DOHH2 (cell line): ENCODE measurements around the gene EEFSEC.

Source experiments
- H3F3A ChIP-seq: fragments of 200-600 bp; sonication (generic), shearing (Covaris generic); 2 replicates; pipeline ENCODE4 v1.6.0; 2016; ENCODE audit warnings: antibody characterized with exemption, mild to moderate bottlenecking; ENCODE audit not compliant: control insufficient read depth, insufficient read depth
- H3K27ac ChIP-seq: fragments of 200-600 bp; sonication (generic); 2 replicates; pipeline ENCODE4 v1.5.1; 2014; ENCODE audit warnings: low read depth, mild to moderate bottlenecking, low read length, moderate library complexity
- H3K27me3 ChIP-seq: fragments of 200-600 bp; sonication (generic); 2 replicates; pipeline ENCODE4 v1.6.1; 2014; ENCODE audit warnings: mild to moderate bottlenecking, low read length, mixed read lengths; ENCODE audit not compliant: control insufficient read depth
- H3K36me3 ChIP-seq: fragments of 200-600 bp; sonication (generic); 2 replicates; pipeline ENCODE4 v1.6.1; 2014; ENCODE audit warnings: mild to moderate bottlenecking, low read length, moderate library complexity, mixed read lengths; ENCODE audit not compliant: control insufficient read depth
- H3K4me1 ChIP-seq: fragments of 200-600 bp; sonication (generic); 2 replicates; pipeline ENCODE4 v1.6.1; 2014; ENCODE audit warnings: mild to moderate bottlenecking, low read length, mixed read lengths; ENCODE audit not compliant: control insufficient read depth
- H3K4me2 ChIP-seq: fragments of 200-600 bp; sonication (generic); 2 replicates; pipeline ENCODE4 v1.6.0; 2014; ENCODE audit warnings: mild to moderate bottlenecking, low read length, moderate library complexity
- H3K4me3 ChIP-seq: fragments of 200-600 bp; sonication (generic); 2 replicates; pipeline ENCODE4 v1.5.1; 2014; ENCODE audit warnings: mild to moderate bottlenecking, low read length, mixed read lengths
- H3K79me2 ChIP-seq: fragments of 200-600 bp; sonication (generic); 2 replicates; pipeline ENCODE4 v1.6.1; 2014; ENCODE audit warnings: mild to moderate bottlenecking, low read length, mixed read lengths; ENCODE audit not compliant: control insufficient read depth
- H3K9me2 ChIP-seq: fragments of 200-600 bp; sonication (generic); replicated peaks from 2 replicates; pipeline ENCODE4 v1.6.1; 2014; ENCODE audit warnings: mild to moderate bottlenecking, low read length, mixed read lengths; ENCODE audit not compliant: control insufficient read depth
- H3K9me3 ChIP-seq: fragments of 200-600 bp; sonication (generic); 2 replicates; pipeline ENCODE4 v1.6.1; 2014; ENCODE audit warnings: antibody characterized with exemption, low read length, mixed read lengths; ENCODE audit not compliant: control insufficient read depth, insufficient read depth
- H4K20me1 ChIP-seq: fragments of 200-600 bp; sonication (generic); 2 replicates; pipeline ENCODE4 v1.6.0; 2014; ENCODE audit warnings: low read depth, mild to moderate bottlenecking, antibody characterized with exemption, low read length, moderate library complexity; ENCODE audit not compliant: control insufficient read depth, insufficient read depth
- EZH2phosphoT487 ChIP-seq: fragments of 200-600 bp; sonication (generic); IDR thresholded peaks from 2 replicates; pipeline ENCODE4 v1.6.1; 2017; ENCODE audit warnings: borderline replicate concordance, mild to moderate bottlenecking, antibody characterized with exemption, low read length, moderate library complexity, mixed read lengths
- TF ChIP-seq, protein P1 (sequence below): fragments of 200-600 bp; sonication (generic); IDR thresholded peaks from one replicate; pipeline ENCODE4 v1.5.1; 2014; ENCODE audit warnings: antibody characterized with exemption, mild to moderate bottlenecking, low read depth, low read length; ENCODE audit not compliant: poor library complexity, severe bottlenecking

Gene EEFSEC

DNA sequence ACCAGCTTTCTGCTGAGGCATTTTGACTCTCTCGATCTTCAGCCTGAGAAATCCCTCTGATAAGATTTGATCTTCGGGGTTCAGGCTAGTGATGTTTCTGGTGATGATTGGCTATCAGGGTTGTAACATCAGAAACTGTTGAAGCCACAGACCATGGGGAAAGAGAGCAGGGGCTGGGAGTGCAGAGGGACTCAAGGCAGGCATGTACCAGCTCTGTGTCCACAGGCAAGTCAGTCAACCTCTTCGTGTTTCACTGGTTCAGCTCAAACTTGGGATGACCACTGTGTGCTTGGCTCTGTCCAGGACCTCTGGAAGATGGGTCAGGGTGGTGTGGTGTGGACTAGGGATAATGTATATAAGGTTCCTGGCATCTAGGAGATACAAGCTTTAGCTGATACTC, 116.5 kb downstream of the EEFSEC start:
- no peaks in the 10 kb centered on the region for H3K9me3 ChIP-seq
- no peaks in the 10 kb centered on the region for H3K36me3 ChIP-seq
- no peak for TF ChIP-seq EZH2phosphoT487
- TF ChIP-seq, protein P1, sequence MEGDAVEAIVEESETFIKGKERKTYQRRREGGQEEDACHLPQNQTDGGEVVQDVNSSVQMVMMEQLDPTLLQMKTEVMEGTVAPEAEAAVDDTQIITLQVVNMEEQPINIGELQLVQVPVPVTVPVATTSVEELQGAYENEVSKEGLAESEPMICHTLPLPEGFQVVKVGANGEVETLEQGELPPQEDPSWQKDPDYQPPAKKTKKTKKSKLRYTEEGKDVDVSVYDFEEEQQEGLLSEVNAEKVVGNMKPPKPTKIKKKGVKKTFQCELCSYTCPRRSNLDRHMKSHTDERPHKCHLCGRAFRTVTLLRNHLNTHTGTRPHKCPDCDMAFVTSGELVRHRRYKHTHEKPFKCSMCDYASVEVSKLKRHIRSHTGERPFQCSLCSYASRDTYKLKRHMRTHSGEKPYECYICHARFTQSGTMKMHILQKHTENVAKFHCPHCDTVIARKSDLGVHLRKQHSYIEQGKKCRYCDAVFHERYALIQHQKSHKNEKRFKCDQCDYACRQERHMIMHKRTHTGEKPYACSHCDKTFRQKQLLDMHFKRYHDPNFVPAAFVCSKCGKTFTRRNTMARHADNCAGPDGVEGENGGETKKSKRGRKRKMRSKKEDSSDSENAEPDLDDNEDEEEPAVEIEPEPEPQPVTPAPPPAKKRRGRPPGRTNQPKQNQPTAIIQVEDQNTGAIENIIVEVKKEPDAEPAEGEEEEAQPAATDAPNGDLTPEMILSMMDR: no peak
- H4K20me1 ChIP-seq: no peaks in the 10 kb centered on the region
- H3F3A ChIP-seq: no peaks in the 10 kb centered on the region
- H3K4me1 ChIP-seq: no peaks in the 10 kb centered on the region
- no peak overlapping the region for H3K4me3 ChIP-seq
- no peaks in the 10 kb centered on the region for H3K27me3 ChIP-seq
- H3K27ac ChIP-seq: no peak overlapping the region
- no peaks in the 10 kb centered on the region for H3K9me2 ChIP-seq
- H3K4me2 ChIP-seq: no peak overlapping the region
- H3K79me2 ChIP-seq: no peaks in the 10 kb centered on the region

DNA sequence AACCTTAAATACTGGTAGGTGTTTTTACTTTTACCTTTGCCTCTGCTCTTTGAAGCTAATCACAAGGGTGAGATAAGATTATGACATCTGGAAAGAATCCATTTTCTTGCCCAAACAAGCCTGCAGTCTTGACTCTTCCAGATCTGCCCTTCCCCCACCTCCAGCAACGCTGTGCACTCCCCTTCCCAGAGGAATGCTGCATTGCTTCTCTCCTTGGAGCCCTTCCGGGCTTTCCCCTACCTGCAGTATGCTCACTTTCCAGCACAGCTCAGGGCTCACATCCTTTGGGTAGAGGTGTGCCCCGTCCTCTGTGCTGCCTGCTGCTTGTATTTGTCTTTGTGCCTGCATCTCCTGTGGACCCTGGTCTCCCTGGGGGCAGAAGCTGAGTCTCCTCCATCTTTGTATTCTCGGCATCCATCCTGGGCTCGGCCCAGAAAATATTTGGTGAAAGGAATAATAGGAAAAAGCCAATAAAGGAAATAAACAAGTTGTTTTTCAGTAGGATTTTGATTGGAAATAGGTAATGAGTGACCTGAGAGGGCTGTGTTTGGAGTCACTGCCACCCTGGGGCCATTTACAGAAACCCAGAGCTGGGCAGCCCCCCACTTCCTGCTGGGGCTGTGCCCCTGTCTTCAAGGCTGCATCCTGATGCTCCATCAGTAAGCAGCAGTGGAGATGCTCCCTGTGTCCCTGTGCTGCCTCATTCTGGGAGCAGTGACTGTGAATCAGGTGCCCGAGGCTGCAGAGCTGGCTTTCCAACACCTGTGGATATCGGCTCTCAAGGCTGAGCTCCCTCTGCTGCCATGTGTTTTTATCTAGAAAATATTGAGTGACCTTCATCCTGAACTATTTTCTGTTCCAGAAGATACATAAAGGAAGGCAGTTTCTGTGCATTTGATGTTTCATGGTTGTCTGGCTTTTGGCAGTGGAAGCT, 117.5 kb downstream of the EEFSEC start:
- H3K4me3 ChIP-seq: no peak overlapping the region
- H3K27me3 ChIP-seq: no peaks in the 10 kb centered on the region
- H3K9me3 ChIP-seq: no peaks in the 10 kb centered on the region
- TF ChIP-seq, protein P1: no peak
- TF ChIP-seq EZH2phosphoT487: no peak
- no peaks in the 10 kb centered on the region for H4K20me1 ChIP-seq
- no peaks in the 10 kb centered on the region for H3F3A ChIP-seq
- no peaks in the 10 kb centered on the region for H3K36me3 ChIP-seq
- no peaks in the 10 kb centered on the region for H3K79me2 ChIP-seq
- H3K9me2 ChIP-seq: no peaks in the 10 kb centered on the region
- H3K27ac ChIP-seq: no peak overlapping the region
- no peaks in the 10 kb centered on the region for H3K4me1 ChIP-seq
- H3K4me2 ChIP-seq: no peak overlapping the region

DNA sequence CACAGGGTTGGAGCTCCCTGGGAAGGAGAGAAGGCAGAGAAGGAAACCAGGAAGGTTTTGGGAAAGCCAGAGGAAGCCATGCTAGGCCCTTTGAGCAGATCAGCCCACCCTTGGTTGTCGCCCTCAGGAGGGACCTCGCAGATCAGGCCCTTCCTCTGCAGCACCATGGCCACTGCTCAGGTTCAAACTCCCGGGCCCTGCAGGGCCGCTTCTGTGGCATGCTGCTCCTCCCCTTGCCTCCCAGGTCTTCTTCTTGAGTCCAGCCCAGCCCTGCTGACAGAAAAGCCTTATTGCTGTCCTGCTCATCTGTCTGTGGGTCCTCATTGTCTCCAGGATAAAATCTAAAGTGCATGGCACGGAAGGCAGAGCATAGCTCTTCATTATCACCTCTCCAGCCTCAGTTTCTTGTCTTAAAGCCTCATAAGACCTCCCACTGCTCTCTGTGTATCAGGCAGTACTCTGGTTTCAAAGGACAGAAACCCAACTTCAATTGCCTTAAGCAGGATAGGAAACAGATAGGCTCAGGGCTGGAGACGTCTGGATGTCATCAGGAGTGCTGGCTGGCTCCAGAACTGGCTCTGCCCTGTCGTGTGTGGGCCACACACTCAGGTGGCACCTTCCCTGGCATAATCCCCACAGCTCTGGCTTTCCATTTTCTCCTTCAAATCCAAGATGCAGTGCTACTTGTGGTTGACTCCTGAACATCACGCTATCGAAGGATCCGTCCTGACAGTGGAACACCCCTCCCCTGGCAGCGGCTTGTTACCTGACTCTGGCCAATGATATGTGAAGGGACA, 118.5 kb downstream of the EEFSEC start:
- H3K27ac ChIP-seq: no peak overlapping the region
- no peaks in the 10 kb centered on the region for H4K20me1 ChIP-seq
- no peaks in the 10 kb centered on the region for H3F3A ChIP-seq
- H3K4me1 ChIP-seq: no peaks in the 10 kb centered on the region
- H3K36me3 ChIP-seq: no peaks in the 10 kb centered on the region
- H3K4me3 ChIP-seq: no peak overlapping the region
- TF ChIP-seq, protein P1: no peak
- TF ChIP-seq EZH2phosphoT487: no peak
- no peaks in the 10 kb centered on the region for H3K9me3 ChIP-seq
- no peaks in the 10 kb centered on the region for H3K9me2 ChIP-seq
- no peaks in the 10 kb centered on the region for H3K79me2 ChIP-seq
- no peak overlapping the region for H3K4me2 ChIP-seq
- no peaks in the 10 kb centered on the region for H3K27me3 ChIP-seq
